ENCODE measurements around the gene SIAE.

GRCh38 chr11:124633355-124633754 lies 40.2 kb downstream of the SIAE start:
- TF ChIP-seq, protein P1, sequence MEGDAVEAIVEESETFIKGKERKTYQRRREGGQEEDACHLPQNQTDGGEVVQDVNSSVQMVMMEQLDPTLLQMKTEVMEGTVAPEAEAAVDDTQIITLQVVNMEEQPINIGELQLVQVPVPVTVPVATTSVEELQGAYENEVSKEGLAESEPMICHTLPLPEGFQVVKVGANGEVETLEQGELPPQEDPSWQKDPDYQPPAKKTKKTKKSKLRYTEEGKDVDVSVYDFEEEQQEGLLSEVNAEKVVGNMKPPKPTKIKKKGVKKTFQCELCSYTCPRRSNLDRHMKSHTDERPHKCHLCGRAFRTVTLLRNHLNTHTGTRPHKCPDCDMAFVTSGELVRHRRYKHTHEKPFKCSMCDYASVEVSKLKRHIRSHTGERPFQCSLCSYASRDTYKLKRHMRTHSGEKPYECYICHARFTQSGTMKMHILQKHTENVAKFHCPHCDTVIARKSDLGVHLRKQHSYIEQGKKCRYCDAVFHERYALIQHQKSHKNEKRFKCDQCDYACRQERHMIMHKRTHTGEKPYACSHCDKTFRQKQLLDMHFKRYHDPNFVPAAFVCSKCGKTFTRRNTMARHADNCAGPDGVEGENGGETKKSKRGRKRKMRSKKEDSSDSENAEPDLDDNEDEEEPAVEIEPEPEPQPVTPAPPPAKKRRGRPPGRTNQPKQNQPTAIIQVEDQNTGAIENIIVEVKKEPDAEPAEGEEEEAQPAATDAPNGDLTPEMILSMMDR (IDR thresholded peaks at IDR 0.05), result no peak
- TF ChIP-seq POLR2AphosphoS5 (IDR thresholded peaks at IDR 0.05), result no peak

Data from suprapubic skin (tissue), 3 donors.